GM18909 (cell line): Measurements from ENCODE around the gene ETNPPL.

Experiments used
- ATAC-seq: cut with Tn5 transposase; IDR thresholded peaks from one replicate; pipeline ENCODE4 v1.9.1; 2021; ENCODE audit warnings: mild to moderate bottlenecking; ENCODE audit not compliant: unreplicated experiment, poor library complexity

The ETNPPL gene

DNA sequence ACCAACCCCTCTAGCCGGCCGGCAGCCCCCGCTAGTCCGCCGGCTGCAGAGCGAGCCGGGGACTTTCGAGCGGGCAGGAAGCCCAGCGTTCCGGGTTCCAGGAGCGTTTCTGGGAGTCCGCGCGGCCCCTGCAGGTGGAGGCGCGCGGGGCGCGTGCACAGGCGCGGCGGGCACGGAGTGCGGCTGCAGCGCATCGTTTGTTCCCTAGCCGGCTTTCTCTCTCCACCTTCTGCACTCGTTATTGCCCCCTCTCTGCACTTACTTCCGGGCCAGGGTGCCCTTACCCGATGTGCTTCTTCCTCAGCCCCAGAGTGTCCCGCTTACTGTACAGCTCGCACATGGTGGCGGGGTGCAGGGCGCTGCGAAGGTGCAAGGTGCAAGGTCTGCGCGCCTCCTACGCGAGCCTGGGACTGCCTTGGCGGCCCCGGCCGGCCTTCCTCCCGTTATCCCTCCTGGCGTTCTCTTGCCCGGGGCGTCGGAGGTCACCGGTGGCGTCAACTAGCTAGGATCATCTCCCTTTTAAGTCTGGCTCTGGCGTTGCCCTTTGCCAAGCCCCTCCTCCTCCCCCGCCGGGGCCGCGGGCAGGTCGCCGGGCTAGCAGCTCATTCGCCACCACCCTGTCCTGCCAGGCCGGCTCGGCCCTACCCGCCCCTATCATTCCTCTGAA is at the start of gene ETNPPL:
ETNPPL (minus strand) TSS at position 495 of the 667 bp plus-strand sequence; CDS start at position 340, 155 bp downstream.
- no peak for ATAC-seq

DNA sequence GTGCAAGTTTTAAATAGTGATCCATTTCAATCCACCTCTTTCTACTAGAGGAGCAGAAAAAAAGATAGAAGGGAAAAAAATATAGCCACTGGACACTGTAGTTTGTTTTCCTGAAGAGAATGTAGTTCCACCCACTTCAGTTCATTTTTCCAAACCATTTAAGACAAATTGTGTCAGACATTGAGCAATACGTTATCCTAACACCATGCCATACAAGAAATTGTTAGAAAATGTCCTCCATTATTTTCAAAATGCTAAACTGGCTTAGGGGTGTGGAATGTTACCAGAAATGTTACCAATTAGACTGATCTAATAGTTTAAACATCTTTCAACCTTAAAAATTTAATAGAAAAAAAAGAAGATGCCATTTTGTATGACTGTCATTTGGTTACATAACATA is 48.6 kb upstream of the ETNPPL start:
- ATAC-seq, result no peak

DNA sequence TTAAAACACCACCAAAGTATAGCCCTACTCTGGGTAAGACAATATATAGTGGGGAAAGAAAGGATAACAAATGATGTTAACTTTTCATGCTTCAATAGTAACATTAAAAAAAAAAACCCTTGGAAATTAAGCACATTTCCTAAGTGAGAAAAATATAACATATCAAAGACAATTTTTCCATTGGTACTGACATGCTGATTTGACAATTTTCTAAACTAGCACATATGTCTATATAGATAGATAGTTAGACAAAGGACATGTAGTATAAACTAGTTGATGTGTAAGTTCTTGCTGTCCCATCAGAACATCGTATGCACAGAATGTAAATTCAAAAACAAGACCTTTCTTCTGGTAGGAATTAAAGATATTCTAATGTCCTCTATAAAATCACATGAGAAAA is 47.2 kb upstream of the ETNPPL start:
- no peak for ATAC-seq

DNA sequence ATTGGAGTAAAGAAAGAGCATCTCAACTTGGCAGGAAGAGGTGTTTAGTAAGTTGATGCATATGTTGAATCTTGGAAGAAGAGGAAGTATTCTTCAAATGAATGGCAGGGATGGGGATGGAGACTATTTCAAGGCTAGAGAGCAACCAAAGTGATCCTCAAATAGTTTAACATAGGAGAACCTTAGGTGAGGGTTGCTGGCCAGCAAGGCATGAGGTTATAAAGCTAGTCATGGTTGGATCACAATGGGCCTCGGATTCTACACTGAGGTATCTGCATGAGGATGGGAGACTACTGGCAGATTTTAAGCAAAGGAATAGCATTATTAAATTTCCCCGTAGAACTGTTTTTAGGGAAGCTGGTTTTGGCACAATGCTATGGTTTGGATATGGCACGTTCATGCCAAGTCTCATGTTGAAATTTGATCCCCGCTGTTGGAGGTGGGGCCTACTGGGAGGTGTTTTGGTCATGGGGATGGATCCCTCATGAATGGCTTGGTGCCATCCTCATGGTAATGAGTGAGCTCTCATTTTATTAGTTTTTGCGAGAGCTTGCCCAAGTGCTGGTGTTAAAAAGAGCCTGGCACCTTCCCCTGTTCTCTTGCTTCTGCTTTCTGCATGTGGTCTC is 41.9 kb upstream of the ETNPPL start:
- no peak for ATAC-seq

- no peak for ATAC-seq
Observed at GRCh38 chr4:108799306-108799705, 36.5 kb upstream of the ETNPPL start.

DNA sequence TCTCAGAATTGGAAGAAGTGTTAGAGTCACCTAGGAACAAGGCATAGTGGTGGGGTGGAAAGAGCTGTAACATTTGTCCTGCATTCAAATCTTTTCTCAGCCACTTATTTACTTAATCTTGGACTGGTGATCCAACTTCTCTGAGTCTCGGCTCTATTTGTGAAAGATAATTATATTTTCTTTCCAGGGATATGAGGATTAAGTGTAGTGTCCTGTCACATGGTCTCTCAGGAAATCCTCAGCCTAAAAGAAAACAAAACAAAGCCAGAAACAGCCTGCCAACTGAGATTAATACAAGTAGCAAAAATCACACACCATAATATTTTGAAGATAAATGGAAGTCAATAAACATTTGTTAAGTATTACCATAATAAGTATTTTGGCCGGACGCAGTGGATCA is 33.3 kb upstream of the ETNPPL start:
- no peak for ATAC-seq

DNA sequence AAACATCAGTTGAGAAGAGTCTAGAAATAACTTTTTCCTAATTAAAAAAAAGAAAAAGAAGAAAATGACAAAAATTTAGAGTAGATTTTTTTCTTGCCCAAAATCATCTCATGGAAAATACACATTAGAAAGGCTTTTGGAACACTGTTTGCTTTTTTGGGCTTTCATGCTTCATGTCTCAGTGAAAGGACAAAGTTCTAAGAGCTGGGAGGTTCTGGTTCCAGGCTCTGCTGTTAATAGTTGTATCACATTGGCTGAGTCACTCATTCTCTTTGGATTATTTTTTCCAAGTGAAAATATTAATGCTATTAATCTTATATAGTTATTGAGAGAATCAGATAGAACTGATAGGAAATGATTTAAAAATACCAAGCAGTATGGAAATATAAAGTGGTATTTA is 32.9 kb upstream of the ETNPPL start:
- no peak for ATAC-seq

GRCh38 chr4:108794136-108794535 is 31.3 kb upstream of the ETNPPL start:
- ATAC-seq, result no peak

DNA sequence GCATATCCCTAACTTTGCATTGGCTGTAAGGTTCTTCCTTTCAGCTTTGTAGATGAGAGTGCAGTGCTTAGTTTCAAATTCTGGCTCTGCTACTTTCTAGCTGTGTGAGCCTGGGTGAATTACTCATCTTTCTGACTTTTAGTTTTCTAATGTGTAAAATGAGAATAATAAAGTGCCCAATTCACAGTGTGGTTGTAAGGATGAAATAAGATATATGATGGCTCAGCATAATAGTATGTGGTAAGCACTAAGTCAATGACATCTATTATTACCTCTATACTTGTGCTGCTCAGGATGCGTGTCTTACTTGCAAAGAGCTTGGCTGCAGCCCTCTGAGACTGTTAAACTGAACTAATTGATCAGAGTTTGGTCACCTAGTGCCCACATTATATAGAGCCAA is 30.6 kb upstream of the ETNPPL start:
- ATAC-seq, result no peak

GRCh38 chr4:108788731-108789130 is 25.9 kb upstream of the ETNPPL start:
- no peak for ATAC-seq

DNA sequence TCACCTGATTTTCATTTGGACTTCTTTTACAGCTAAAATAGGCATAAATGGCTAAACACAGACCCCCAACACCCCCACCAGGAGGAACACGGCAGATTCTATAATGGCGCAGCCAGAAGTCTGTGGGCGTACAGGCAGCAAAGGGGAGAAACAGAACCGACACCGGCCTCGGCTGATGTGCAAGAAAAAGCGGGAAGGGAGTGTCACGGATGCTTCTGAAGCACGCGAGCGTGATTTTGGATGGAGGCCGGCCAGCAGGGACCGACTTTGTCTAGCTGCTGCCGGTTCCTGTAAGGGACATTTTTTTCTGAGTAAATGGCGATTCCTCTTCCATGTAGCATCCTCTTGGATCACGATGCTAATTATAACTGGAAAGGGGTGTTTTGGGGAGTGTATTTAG is 24.9 kb upstream of the ETNPPL start:
- no peak for ATAC-seq

DNA sequence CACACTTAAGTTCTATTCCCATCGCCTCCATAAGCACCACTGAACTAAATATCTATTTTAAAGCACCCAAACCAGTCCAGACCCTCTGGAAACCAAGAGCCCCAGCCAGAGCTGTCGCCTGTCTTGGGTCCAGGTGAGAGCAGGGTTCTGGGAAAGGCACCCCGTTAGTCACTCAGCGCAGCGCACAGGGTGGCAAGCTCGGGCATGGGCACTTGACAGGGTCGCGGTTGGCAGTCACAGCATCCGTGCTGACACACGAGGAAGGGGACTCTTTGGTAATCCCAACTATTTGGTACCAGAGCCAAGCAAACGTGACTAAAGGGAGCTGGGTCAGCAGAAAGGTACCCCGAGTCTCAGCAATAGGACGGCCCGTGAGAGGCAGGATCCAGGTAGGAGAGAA is 24.3 kb upstream of the ETNPPL start:
- no peak for ATAC-seq

- ATAC-seq, result no peak
Observed at GRCh38 chr4:108786351-108786750, 23.5 kb upstream of the ETNPPL start.

DNA sequence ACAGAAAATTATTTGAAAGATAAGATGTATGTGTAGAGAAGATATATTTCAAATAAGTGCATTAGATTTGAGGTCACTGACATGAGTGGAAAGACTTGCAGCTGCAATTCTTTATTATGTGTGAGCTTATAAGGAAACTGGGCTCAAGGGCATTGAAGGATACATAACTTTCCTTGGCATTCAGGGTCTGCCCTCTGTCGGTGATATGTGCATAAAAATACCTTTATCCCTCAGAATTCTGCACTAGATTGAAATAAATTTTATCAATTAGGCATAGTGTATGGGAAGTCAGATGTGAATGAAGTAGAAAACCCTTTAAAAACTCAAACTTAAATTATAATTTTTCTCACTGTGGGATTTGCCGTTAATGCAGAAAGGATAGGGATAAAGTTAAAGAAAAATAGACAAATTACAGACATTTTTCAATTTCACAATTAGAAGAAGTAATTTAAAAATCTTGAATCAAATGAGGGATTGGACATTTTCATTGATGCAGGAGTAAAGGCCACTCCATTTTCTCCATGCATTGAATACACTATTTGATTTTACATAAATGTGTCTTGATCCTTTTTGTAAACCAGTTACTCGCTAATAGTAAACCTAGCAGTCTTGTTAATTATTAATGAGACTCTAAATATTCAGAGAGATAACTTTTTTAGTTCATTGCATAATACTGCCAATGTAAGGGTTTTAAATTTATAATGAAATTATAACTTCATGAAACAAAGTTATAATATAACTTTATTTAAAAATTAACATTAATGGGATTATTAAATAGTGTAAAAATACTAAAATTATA is 21.0 kb upstream of the ETNPPL start:
- ATAC-seq, result no peak

DNA sequence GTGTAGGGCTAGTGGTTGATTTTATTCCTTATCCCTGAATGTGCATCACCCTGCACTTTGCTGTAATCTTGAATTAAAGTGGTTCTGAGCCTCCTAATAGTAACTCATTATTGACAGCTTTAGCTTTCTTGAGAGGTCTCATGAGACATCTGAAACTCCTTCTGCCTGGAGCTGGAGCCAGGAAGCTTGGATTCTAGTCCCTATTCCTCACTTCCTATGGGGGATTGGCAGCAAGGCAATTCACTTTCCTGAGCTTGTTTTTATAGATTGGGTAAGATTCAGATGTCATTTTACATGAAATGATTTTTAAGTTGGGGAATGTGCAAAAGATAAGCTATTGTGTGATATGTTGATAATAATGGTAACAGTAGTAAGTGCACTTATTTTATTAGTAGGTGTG is 17.1 kb upstream of the ETNPPL start:
- ATAC-seq, result no peak

- no peak for ATAC-seq
Observed at GRCh38 chr4:108777388-108777787, 14.5 kb upstream of the ETNPPL start.

DNA sequence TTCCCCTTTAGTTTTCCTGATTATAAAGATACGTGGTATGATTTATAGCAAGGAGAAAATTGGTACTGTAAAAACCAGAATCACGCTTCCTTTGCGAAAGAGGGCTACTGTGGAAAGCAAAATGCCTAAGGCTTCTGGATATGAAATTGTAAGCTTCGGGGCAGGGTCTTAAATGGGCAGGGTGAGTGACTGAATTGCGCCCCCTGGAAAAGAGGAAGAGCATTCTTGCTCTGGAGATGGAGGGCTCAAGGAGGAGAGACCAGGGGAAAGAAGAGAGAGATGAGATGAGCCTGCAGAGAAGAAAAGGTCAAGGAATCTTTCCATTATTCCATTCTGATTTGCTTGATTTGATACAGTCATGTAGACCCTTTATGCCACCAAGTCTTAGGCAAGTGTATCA is 13.1 kb upstream of the ETNPPL start:
- no peak for ATAC-seq

DNA sequence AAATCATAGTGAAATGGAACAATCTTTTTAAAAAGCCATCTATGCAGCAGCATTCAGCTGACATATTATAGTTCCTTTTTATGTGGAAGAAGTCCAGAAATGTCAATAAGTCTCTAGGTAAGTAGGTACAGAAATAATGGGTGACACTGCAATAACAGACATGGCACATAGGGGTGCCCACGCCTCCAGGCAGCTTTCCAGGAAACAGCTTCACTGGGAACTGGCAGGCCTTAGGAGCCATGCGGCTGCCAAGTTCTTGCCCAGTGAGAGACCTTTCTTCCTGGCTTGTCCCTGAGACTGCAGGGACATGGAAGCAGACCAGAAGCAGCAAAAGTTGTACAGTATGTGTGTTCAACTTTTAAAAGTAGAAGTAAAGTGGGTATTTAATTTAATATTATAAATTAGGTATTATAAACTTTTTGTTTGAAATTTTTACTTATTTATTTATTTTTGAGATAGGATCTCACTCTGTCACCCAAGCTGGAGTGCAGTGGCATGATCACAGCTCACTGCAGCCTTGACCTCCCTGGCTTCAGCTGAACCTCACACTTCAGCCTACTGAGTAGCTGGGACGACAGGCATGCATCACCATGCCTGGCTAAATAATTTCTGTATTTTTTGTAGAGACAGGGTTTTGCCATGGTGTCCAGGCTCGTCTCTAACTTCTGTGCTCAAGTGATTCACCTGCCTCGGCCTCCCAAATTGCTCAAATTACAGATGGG is 12.1 kb upstream of the ETNPPL start:
- ATAC-seq, result no peak

DNA sequence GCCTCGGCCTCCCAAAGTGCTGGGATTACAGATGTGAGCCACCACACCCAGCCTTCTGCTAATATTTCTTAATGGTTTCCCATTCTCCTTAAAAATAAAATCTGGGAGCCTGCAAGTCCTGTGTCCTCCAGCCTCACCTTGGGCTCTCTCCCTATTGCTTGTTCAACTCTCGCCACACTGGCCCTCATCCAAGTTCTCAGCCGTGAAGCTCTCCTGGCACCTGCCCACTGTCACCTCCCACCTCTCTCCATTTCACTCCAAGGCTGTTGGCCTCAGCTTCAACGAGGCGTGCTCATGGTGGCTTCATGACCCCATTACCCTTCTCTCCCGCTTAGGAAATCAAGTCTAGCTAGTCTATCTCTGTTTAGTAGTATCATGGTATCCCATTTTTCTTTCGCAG is 9.5 kb upstream of the ETNPPL start:
- ATAC-seq, result no peak

- ATAC-seq, result no peak
Observed at GRCh38 chr4:108766058-108766457, 3.2 kb upstream of the ETNPPL start.

GRCh38 chr4:108763986-108764385 is 1.1 kb upstream of the ETNPPL start:
- ATAC-seq, result no peak
